AG08395 (cell line): ENCODE results near the gene CCDC92B.
"Not testable (repeated sequence)": the region's sequence is repeated elsewhere in the genome, so short reads cannot be mapped to it uniquely, and the experiment has no call there.

Experiments used
- DNase-seq: peaks from one replicate; pipeline ENCODE4 v3.0.0; 2012; ENCODE audit warnings: mixed read lengths, low spot score

Gene CCDC92B

DNA sequence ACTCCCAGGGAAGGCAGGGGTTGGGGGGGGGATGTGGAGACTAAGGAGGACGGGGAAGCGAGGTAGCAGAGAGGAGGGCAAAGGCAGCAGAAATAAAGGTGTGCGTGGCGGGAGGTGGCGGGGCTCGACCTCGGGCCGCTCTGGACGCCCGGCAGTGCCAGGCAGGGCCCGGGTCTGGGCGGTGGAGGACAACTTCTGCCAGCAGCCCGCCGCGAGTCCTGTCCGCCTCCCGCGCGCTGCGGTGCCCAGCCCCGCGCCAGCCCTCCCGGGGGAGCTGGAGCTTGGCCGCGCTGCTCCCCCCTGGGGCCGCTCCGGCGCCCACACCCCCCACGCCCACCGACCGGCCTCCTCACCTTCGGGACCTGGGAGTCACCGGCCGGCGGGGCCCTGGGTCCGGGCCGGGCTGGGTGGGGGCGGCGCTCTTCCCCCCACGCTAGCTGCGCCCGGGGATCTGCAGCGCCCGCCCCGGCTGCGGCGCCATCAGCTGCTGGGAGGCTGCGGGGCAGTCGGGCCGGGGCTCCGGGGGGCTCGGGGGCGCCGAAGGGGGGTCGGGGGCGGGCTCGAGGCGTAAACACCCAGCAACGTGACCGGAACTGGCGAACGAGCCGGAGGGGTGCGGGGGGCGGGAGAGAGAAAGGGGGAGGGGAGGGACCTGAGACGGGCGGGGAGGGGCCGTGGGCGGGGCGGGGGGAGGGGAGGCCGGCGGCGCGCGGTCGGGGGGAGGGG lies at the start of gene CCDC92B:
TSS of gene CCDC92B (minus strand) at position 595 of the 726 bp plus-strand sequence. CDS start 14,507 bp downstream, outside the sequence.
- no peak for DNase-seq

DNA sequence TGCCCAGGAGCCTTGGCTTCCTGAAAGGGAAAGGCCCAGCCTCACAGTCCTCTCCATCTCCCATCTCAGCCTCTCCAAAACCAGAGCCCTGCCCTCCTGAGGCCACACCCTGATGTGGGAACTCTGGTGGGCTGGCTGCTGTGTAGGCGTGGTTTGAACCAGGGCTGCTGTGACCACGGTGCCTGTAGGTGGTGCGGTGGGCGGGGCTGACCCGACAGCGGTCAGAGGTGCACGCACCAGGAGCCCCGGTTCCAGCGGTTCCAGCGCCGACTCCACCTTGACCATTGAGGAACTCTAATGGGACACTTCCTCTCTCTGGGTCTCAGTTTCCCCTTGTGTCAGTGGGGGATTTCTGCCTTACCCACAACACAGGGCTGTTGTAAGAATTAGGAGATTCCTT lies 49.2 kb upstream of the CCDC92B start:
- DNase-seq, result no peak

DNA sequence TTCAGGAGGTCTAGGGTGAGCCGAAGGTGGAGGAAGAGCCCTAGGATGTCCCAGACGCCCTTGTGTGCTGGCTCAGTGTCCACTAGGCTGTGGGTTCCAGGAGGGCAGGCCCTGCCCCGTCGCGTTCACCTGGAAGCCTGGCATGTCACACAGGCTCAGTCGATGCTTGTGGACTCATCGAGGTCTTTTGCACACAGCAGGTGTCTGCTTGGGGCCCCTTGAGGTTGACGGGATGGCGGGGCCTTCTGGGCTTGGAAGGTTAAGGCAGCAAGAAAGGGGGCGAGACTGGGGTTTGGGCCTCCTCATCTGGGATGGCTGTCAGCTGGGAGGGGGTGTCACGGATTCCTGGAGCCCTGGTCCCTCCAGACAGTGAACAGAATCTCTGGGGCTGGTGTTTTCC lies 48.7 kb upstream of the CCDC92B start:
- no peak for DNase-seq

DNA sequence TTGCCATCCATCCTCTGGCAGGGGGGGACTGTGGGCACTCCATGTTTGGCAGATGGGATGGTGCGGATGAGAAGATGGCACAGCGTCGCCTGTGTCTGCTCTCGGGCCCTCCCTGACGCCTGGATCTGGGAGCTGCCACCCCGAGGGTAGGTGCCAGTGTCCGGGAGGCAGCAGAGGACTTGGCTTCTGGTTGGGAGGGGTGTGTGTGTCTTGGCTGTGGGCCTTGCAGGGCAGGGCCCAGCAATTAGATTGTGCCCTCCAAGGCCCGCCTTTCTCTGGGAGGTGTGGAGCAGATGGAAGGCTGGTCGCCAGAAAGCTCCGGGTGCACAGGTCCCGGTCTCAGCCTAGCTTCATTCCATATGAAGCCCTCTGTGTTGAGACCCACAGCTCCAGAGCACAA lies 48.2 kb upstream of the CCDC92B start:
- DNase-seq, result no peak

DNA sequence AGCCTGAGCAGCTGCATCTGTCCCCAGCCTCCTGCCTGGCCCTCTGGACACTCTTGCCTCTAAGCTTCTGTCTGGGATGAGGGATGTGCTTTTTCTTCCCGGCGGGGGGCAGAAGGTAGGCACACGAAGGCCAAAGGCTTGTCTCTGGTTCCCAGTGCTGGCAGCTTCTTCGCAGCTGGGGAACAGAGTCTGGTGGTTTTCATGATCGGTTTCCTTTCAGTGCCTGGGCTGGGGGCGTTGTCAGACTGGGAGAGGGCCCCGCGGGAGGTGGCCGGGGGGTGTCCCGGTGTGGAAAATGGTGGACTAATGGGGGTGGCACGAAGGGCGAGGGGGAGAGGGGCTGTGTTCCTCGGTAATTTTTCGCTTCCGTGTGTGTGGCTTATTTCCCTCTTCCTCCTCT lies 47.8 kb upstream of the CCDC92B start:
- no peak for DNase-seq

DNA sequence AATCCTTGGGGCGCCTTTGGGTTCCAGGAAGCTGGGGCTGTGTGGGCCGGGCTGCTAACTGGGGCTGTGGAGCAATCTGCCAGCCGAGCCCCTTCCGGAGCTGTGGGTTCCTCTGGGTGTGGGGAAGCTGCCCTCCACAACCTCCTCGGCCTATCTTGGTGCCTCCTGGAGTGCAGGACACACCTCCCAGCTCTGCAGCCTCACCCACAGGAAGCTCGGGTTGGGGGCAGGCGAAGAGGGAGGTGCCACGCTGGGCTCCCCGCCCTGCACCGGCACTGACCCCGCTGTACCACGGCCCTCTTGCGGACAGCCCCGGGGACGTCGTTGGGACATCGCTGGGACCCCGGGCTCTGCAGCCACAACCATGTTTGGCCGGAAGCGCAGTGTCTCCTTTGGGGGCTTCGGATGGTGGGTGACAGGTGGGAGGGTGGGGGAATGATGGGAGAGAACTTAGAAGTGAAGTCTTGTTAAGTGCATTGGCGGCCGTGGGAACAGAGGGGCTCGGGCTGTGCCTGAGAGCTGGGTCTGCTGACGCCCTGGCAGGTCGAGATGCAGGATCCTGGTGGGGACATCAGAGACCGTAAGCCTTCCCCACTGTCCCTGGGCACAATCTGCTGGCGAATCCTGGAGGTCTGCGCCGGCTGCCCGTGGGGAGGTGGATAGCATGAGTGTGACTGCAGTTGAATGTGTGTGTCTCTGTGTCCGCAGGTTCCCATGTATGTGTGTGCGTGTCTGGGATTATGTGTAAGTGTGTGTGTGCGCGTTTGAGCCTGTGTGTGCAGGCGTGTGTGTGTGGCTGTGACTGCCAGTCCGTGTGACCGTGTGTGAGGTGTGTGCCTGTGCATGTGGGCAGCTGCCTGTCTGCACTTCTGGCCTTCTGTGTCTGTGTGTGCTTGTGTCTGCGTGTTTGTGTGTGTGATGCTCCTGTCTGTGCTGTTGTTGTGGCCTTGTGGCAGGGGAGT lies 47.0 kb upstream of the CCDC92B start, which contains the start of gene RAP1GAP2:
TSS of gene RAP1GAP2 (plus strand) at position 275 of the 962 bp plus-strand sequence. CDS start at position 365, 90 bp downstream.
- DNase-seq, result no peak

DNA sequence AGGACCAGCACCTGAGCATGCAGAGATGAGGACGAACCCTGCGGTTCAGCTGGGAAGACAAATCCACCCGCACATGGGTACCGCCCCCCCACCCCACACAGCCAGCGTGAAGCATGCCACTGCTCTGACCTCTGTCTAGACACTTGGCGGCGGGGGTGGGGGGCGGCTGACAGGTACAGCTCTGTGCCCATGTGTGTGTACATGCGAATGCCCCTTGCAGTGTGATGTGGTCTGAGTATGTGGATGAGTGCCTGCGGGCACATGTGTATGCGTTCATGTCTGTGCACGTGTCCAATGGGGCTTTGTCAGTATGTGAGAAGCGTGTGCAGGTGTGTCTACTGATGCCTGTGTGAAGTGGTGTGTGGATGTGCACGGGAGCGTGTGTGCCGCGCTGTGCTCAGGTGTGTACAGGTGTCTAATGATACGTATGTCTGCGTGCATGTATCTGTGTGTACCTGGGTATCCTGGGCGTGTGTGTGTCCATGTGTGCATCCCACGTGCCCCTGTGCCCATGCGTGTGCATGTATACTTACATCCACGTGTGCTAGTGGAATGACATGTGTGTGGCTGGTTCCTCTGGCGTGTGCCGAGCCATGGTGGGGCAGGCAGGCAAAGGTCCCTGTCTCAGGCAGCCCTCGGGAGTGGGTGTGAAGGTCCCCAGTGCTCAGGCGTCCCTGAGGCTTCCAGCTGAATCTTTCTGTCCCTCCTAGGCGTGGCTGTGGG lies 46.1 kb upstream of the CCDC92B start:
- DNase-seq, result no peak

DNA sequence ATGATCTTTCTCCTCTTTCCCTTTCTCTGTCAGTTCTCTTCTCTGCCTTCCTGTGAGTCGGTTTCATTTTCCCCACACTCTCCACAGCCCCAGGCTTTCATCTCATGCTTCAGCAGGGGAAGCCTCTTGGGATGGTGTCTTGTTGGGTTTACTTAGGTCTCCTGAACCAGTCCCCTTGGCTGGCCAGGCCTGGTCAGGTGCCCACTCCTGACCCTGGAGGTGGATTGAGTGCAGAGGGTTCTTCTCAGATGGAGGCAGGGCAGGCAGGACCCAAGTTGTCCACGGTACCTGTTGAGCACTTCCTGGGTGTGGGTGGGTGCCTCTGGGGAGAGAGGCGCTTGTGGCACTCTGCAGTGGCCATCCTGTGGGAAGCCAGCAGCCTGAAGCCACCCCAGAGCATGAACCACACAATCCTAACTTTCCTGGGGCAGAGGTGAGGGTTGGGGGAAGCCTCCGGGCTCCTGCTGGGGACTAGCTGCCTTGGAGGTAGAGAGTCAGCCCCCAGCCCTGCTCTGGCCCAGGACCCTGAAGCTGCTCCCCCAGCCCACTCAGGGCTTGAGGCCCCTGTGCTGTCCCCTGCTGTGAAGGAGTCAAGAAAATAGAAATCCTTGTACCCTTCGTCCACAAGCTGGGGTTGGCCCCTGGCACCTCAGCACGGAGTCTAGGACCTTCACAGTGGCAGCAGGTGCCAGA lies 44.8 kb upstream of the CCDC92B start:
- no peak for DNase-seq

DNA sequence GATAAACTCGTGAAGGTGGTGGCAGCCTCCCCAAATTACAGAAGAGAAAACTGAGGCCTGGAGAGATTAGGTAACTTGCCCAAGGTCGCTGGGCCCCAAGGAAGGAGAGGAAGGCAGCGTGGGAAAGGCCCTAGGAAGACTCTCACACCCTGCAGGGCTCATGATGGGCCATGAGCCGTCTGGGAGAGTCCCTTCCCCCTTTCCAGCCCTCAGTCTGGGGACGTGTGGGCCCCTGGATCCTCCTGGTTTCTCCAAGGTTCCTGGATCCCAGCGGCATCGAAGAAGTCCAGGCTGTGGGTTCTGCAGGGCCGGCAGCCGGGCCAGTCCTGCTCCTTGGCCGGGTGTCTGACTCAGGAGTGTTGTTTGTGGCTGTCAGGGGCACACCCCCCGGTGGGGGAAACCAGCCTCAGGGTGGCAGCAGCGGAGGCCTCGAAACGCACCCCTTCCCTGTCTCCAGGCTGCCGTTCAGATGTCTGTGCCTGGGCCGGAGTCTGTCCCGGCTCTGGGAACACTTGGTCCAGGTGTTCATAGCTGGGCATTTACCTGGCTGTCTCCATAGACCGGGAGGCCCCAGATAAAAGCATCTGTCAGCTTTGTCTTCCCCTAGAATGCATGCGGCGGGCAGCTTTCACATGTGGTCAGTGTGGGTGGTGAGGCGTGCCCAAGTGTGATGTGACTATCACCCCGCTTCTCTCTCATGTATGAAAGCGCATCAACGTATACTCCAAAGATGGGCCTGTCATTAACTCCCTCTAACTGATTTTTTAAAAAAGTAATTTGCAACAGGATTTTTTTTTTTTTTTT lies 43.1 kb upstream of the CCDC92B start:
- no peak for DNase-seq

DNA sequence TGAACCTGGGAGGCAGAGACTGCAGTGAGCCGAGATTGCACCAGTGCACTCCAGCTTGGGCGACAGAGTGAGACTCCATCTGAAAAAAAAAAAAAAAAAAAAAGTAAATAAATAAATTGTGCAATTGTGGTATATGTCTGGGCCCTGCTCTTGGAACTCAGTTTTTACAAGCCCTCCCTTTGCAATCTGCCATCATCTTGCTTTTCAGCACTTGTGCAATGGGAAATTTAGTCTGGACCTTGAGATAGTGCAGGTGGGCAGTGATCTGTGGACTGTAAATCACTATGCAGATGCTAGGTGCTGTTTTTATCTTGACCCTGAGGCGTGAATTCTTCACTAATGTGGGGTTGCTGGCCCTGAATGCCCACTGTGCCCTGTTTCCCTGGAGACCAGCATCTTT lies 40.2 kb upstream of the CCDC92B start:
- no peak for DNase-seq

DNA sequence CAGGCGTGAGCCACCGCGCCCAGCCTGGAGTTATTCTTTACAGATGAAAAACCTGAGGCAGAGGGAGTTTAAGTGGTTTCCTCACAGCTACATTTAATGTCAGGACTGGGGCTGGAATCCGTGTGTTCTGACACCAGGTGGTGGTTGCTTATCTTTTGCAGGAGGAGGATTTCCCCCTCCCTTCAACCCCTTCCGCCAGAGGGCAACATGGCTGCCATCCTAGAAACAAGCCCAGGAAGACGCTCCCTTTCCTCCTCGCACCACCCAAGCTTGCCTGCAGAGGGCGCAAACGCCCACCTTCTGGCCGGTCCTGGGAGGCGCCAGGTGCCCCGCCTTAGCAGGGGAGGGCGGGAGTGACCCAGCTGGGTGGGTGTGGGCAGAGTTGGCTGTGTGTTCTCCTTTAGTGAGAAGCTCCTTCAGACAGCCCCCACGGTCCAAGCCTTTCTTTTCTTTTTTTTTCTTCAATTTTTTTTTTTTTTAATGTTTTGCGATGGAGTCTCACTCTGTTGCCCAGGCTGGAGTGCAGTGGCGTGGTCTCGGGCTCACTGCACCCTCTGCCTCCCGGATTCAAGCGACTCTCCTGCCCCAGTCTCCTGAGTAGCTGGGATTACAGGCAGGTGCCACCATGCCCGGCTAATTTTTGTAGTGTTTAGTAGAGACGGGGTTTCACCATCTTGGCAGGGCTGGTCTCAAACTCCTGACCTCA lies 36.9 kb upstream of the CCDC92B start:
- DNase-seq, result peak; percentile 84

DNA sequence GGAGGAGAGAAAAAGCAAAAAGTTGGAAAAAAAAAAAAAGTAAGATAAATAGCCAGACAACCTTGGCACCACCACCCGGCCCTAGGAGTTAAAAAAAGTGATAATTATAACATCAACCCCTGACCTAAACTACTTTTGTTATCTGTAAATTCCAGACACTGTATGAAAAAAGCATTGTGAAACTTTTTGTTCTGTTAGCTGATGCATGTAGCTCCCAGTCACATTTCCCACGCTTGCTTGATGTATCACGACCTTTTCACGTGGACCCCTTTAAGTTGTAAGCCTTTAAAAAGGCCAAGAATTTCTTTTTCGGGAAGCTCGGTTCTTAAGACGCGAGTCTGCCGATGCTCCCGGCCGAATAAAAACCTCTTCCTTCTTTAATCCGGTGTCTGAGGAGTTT lies 35.9 kb upstream of the CCDC92B start:
- DNase-seq, result not testable (repeated sequence)

DNA sequence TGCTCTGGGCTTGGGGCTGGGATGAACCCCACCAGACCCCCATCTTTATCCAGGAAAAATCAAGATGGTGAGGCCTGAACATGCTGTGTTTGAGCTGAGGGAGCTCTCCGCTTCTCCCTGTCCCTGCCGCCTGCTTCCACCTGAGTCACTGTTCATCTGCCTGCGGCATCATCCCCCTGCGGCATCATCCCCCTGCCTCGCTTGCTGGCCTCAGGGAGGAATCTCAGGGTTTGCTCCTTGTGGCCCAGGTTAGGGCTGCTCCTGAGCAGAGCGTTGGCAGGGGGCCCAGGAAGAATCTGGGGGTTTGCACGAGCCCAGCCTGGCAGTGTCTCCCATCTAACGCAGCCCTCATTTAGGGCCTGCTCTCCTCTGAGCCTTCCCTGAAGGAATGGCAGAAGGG lies 35.4 kb upstream of the CCDC92B start:
- no peak for DNase-seq

DNA sequence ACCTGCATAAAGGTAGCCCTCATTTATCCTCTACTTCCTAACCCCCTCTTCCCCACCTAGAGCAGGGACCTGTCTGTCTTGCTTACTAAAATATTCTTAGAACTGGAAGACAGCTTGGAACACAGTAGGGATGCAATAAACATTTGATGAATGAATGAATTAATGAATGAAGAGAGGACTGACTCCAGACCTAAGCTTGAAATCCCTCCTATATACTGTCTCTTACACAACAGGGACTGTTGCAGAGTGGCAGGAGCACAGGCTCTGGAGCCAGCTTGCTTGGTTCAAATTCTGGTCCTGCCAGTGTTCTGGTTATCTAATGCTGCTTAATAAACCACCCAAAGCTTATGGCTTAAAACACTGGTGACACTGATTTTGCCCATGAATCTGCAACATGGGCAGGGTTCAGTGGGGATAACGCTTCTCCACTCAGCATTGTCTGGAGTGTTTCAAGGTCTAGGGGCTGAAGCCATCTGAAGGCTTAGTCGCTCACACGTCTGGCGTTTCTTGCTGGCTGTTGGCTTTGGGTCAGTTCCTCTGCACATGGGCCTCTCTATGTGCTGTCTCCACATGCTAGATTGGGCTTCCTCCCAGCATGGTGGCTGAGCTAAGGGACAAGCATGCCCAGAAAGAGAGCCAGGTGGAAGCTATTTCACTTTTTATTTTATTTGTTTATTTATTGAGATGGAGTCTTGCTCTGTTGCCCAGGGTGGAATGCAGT lies 34.0 kb upstream of the CCDC92B start:
- no peak for DNase-seq

DNA sequence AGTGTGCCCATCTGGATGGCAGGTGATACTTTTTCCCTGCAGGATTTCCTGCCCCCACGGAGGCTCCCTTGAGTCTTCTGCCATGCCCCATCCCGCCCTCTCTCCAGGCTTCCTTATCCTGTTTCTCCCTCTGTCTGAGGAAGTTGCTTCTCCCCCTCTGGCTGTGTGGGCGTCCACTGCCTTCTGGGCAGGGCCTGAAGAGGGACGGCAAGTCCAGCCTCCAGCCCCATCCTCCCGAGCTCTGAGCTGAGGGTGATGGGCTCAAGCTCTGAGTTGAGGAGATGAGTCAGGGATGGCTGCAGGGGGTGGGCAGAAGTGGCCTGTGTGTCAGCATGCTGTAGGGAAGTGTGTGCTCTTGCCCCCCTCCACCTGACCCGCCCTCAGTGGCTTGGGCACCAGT lies 32.6 kb upstream of the CCDC92B start:
- DNase-seq, result no peak

DNA sequence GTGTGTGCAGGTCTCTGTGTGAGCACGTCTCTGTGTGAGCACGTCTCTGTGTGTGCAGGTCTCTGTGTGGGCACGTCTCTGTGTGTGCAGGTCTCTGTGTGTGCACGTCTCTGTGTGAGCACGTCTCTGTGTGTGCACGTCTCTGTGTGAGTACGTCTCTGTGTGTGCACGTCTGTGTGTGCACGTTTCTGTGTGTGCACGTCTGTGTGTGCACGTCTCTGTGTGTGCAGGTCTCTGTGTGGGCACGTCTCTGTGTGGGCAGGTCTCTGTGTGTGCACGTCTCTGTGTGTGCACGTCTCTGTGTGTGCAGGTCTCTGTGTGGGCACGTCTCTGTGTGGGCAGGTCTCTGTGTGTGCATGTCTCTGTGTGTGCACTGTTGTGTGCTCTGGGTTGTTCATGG lies 32.1 kb upstream of the CCDC92B start:
- not testable (repeated sequence) for DNase-seq

DNA sequence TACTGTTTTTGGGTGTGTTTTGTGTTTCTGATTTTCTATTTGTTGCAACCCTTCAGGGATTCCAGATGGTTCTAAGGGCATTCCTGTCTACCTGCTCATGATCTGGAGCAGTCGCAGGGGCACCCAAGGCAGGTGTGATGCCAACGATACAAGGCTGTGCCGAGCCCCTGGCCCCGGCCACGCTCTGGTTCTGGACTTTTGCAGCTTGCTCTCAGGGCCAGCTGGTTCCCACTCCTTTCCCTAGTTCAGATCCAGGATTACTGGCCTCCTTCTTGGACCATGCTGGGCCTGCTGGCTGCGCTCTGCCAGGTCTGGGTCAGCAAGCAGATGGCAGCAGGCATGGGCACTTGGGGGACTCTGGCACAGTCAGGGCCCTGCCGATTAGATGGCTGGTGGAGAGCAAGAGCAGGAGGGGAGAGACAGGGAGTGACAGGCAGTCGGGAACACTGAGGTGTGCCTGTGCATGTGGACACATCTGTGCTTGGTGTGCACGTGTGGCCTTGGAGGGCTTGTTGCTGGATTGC lies 31.5 kb upstream of the CCDC92B start:
- no peak for DNase-seq

DNA sequence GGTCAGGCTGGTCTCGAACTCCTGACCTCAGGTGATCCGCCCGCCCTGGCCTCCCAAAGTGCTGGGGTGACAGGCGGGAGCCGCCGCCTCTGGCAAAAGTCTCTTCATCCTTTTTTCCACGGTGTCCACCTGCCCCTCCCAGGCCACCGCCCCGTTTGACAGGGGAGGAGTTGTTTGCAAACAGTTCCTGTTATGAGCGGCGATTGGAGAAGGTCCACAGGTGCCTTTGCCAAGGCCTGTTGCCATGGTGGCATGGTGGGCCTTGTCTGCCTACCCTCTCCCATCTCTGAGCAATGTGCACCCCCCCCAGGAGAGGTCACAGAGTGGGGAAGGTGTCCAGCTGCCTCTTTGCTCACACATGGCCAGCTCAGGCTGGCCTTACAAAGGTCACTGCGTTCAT lies 30.8 kb upstream of the CCDC92B start:
- no peak for DNase-seq

DNA sequence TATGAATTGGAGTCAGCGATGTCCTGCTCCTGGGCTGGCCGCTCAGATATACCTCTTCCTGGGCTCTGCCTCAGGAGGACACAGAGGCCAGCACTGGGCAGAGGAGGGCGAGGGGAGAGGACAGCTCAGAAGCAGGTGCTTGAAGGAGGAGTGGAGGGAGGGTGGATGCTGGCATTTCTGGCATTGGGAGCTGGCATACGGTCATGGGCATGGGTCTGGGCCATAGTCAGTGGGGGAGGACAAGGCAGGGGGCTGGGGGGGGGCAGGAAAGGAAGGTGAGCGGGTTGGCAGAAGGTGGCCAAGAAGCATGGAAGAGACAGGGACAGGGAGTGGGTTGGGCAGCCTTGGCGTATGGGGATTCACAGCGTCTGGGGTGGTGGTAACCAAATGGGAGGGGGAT lies 30.1 kb upstream of the CCDC92B start:
- DNase-seq, result no peak
